HG03439 (cell line): ENCODE results near the gene ADCY5.

Source experiments
- ATAC-seq: cut with Tn5 transposase; IDR thresholded peaks from one replicate; pipeline ENCODE4 v1.9.1; 2021; ENCODE audit warnings: mild to moderate bottlenecking, moderate library complexity; ENCODE audit not compliant: unreplicated experiment

The ADCY5 gene

GRCh38 chr3:123459862-123460261 lies 11.0 kb upstream of the ADCY5 start:
- ATAC-seq, result no peak

GRCh38 chr3:123458255-123458654 lies 9.4 kb upstream of the ADCY5 start:
- no peak for ATAC-seq

- no peak for ATAC-seq
Measured at GRCh38 chr3:123457841-123458240, 9.0 kb upstream of the ADCY5 start.

GRCh38 chr3:123453675-123454074 lies 4.8 kb upstream of the ADCY5 start:
- no peak for ATAC-seq

GRCh38 chr3:123451186-123451585 lies 2.3 kb upstream of the ADCY5 start:
- no peak for ATAC-seq

GRCh38 chr3:123449997-123450604 lies 1.2 kb upstream of the ADCY5 start:
- no peak for ATAC-seq

- no peak for ATAC-seq
Measured at GRCh38 chr3:123449102-123449996, 459 bp upstream of the ADCY5 start.

- no peak for ATAC-seq
Measured at GRCh38 chr3:123447749-123448517, 957 bp downstream of the ADCY5 start.

GRCh38 chr3:123447416-123447748 lies 1.5 kb downstream of the ADCY5 start:
- ATAC-seq, result no peak

GRCh38 chr3:123446610-123447109 lies 2.2 kb downstream of the ADCY5 start:
- no peak for ATAC-seq

GRCh38 chr3:123446210-123446609 lies 2.7 kb downstream of the ADCY5 start:
- ATAC-seq, result no peak

- ATAC-seq, result no peak
Measured at GRCh38 chr3:123445702-123446101, 3.2 kb downstream of the ADCY5 start.

GRCh38 chr3:123444744-123445143 lies 4.1 kb downstream of the ADCY5 start:
- ATAC-seq, result no peak

- ATAC-seq, result no peak
Measured at GRCh38 chr3:123444023-123444422, 4.9 kb downstream of the ADCY5 start.

GRCh38 chr3:123442908-123443307 lies 6.0 kb downstream of the ADCY5 start:
- no peak for ATAC-seq

GRCh38 chr3:123442125-123442524 lies 6.8 kb downstream of the ADCY5 start:
- ATAC-seq, result no peak

- ATAC-seq, result no peak
Measured at GRCh38 chr3:123439806-123440580, 8.9 kb downstream of the ADCY5 start.

- ATAC-seq, result no peak
Measured at GRCh38 chr3:123432832-123433523, 15.9 kb downstream of the ADCY5 start.

- ATAC-seq, result no peak
Measured at GRCh38 chr3:123431658-123432324, 17.1 kb downstream of the ADCY5 start.
